ENCODE results near the gene TRPC4AP.

Gene TRPC4AP

GRCh38 chr20:35013421-35014411, 78.9 kb downstream of the TRPC4AP start:
- no peak for DNase-seq

DNA sequence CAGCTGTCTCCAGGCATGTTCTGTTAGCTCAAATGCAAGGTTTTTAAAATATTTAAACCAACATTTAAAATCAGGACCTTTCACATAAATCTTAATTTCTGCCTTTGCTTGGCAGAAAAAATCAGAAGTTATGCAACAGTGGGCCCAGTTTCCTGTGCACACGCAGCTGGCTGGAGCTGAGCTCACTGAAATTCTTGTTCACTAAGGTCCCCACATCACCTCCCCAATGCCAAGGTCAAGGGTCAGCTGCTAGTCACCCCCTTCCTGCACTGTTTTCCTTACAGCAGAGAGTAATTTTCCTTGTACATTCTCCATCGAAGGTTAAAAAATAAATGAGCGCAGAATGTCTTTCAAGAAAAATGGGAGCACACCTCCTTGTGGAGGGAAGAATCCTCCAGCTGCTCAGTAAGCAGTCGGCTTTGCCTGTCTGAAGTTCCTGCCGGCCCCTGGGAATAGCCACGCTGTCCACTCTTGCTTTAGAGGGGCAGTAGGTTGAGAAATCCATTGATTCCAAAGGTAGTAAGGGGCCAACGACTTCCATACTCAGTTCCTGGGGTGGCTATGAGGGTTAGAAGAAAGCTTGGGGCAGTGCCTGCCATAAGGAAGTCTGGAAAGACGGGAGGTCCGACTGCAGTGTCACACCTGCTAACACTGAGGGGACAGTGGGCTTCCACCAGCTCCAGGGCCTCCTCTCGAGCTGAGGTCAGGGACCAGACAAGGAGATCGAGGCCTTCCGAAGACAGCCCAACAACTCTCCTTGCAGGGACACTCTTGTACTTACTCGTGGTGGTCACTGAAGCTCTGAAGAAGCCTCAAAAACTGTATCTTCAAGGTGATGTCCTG, 80.2 kb downstream of the TRPC4AP start:
- no peak for DNase-seq

- DNase-seq = no peak
Observed at GRCh38 chr20:35011589-35012226, 80.9 kb downstream of the TRPC4AP start.

- DNase-seq = no peak
Observed at GRCh38 chr20:35010405-35011192, 82.0 kb downstream of the TRPC4AP start.

DNA sequence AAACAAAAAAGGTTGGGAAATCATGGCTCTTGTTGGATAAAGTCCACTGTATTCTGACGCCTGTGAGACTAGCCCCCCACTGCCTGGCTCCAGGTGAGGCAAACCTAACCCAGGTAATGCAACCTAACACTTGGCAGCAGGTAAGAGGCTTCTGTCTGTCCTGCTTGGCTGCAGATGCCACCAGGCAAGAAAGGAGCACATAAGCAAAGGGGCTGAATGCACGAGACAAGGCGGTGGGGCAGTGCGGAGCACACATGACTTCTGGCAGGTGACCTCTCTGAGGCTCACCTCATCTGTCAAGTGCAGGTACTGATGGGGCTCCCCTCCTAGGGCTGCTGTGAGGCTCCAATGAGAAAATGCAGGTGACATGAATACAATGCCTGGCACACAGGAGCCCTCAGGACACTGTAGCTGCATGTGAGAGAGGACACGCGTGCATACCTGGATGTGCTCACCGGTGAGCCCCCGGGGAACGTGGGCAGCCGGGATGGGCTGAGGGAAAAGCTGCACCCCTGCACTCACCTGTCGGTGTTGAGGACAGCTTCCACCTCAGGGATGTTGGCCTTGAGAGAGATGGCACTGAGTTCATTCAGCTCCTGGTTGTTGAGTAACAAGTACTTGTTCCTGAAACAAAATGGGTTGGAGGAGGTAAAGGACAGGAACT, 82.8 kb downstream of the TRPC4AP start:
- DNase-seq = no peak

DNA sequence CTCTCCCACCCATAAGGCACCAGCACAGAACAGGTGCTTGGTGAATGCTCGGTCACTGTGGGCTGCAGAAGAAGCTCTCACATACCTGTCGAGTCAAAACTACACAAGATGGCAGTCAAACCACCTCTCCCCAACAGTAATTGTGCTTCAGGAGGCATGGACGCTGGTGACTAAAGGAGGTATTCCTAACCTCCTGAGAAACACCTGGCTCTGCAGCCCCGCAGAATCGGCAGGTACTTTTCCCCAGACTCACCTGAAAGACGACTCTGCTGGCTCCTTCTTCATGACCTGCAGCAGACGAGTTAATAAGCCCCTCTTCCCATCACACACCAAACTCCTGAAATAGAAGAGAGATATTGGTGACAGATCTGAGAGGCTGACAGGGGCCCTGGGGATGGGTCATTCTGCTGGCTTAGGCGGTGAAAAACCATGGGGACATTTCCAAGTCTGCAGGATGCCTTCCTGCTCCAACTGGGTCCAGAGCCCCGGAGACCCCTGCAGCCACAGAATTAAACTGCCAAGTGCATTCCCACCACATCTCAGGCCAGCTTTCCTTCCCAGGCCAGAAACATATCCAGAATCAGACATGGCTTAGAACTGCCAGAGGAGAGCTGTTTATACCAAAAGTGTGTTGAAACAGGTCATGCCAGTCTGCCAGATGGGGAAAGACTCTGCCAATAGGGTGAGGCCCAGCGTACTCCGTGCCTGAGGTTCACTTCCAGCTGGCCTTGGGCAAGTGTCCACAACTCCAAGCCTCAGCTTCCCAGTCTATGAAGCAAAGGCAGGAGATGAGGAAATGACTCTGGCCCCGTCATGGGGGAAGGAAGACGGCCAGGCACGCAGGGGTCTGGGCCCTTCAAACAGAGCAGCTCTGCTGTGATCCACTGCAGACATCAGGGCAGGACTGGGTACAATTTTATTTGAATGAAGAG, 83.9 kb downstream of the TRPC4AP start:
- DNase-seq = no peak

- DNase-seq = no peak
Observed at GRCh38 chr20:35007891-35008290, 84.7 kb downstream of the TRPC4AP start.

DNA sequence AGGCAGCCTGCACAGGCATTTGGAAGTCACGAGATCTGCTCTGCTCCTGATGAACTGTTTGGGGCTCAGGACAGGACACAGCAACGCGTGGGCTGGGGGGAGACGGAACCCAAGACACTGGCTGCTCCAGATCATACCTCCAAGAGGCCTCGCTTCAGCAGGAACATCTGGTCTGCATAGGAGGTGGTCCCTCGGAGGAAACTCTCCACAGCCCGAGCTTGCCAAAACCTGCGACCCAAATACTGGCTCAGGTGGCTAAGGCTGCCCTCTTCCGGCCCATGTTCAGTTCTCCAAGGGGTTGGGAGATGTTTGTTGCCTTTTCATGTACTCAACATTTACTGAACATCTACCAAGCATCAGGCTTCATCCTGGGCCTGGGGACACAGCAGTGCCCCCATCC, 85.2 kb downstream of the TRPC4AP start:
- DNase-seq = no peak

- no peak for DNase-seq
Observed at GRCh38 chr20:35006531-35006971, 86.1 kb downstream of the TRPC4AP start.

- DNase-seq = no peak
Observed at GRCh38 chr20:35006009-35006408, 86.6 kb downstream of the TRPC4AP start.

- DNase-seq = no peak
Observed at GRCh38 chr20:35005463-35005961, 87.1 kb downstream of the TRPC4AP start.

- DNase-seq = no peak
Observed at GRCh38 chr20:35004749-35005462, 87.7 kb downstream of the TRPC4AP start.

GRCh38 chr20:35004051-35004725, 88.4 kb downstream of the TRPC4AP start:
- no peak for DNase-seq

DNA sequence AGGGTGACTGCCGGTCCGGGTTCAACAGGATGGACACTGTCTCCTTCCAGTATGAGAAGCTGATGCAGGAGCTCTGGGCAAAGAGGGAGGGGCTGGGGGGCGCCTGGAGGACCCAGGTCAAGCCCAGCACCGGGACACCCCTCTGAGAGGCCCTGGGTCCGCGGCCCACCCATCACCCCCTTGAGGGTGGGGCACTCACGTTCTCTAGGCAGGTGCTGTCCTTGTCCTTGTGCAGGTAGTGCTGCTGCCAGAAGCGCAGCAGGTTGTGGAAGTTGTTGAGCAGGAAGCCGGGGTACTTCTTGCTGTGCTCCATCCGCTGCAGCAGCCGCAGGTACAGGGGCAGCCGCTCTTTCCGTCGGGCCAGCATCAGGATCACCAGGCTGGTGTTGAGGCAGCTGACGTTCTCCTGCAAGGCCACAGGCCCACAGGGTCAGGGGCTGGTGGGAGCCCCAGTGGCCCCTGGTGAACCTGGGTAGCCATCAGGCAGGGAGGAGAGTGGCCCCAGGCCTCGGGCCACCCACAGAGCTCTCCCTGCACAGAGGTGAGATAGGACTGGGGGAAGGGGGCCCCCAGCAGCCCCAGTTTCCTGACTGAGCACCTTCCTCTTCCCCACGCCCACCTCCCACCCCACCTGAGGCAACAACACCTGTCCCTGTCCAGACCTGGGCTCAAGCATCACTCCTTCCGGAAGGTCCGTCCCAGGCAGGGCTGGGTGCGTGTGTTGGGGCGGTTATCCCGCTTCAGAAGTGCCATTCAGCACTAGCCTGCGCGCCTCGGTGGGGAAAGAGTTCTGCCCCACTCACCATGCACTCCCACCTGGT, 89.2 kb downstream of the TRPC4AP start:
- no peak for DNase-seq

DNA sequence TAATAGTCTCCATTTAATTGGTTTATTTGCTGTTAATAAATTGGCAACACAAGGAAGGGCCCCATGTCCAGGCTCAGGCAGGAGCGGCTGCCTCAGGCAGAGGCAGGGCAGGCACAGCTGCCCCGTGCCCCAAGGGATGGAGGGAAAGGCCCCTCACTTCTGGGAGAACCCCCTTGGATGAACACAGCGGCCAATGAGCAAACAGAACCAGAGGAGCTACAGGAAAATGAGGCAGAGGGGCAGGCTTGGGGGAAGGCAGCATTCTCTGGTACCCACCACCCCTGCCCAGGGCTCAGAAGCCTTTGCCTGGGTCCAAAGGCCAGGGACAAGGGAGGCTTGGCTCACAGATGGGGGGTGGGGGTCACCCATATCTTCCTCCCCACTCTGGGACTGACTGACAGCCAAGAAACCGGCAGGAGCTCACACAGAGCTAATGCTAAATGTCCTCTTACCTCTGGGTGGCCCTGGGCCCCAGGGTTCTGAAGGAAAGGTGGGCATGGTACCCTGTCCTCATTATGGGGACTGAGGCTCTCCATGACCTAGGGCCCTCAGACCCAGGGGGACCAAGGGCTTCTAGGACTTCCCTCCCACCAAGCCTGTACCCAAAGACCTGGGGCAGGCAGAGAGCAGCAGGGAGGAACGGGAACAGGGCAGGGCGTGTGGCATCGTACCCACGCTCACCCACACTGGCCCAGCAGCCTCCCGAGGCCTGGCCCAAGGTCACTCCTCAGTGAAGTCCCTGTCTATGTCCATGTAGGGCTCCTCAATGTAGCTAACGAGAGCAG, 90.0 kb downstream of the TRPC4AP start:
- DNase-seq = no peak

GRCh38 chr20:35001596-35002362, 90.8 kb downstream of the TRPC4AP start:
- DNase-seq = no peak
